GM23248 (cell line): ENCODE measurements around the gene SLMAP. TPM values are rescaled to one million over a fixed set of nuclear protein-coding genes. Genes with fewer than 3 reads are reported as not detected.

Experiments
- DNase-seq: peaks from one replicate; pipeline ENCODE4 v3.0.0-alpha.2; 2015
- H2AFZ ChIP-seq: fragments of 200-600 bp; sonication (generic); 2 replicates; pipeline ENCODE4 v1.6.1; 2016; ENCODE audit warnings: antibody characterized with exemption
- H3F3A ChIP-seq: fragments of 200-600 bp; sonication (generic); 2 replicates; pipeline ENCODE4 v1.6.1; 2016; ENCODE audit warnings: mild to moderate bottlenecking, antibody characterized with exemption, mixed run types; ENCODE audit not compliant: insufficient read depth
- H3K27ac ChIP-seq: fragments of 200-600 bp; sonication (generic); 2 replicates; pipeline ENCODE4 v1.5.1; 2016; ENCODE audit warnings: mild to moderate bottlenecking
- H3K27me3 ChIP-seq: fragments of 200-600 bp; sonication (generic); replicated peaks from 2 replicates; pipeline ENCODE4 v1.6.1; 2016; ENCODE audit warnings: mild to moderate bottlenecking; ENCODE audit not compliant: insufficient read depth
- H3K36me3 ChIP-seq: fragments of 200-600 bp; sonication (generic); 2 replicates; pipeline ENCODE4 v1.6.1; 2016; ENCODE audit warnings: low read depth, mild to moderate bottlenecking
- H3K4me1 ChIP-seq: fragments of 200-600 bp; sonication (generic); 2 replicates; pipeline ENCODE4 v1.6.1; 2016; ENCODE audit warnings: mild to moderate bottlenecking; ENCODE audit not compliant: insufficient read depth
- H3K4me2 ChIP-seq: fragments of 200-600 bp; sonication (generic); one replicate; pipeline ENCODE4 v1.6.1; 2016; ENCODE audit warnings: mild to moderate bottlenecking; ENCODE audit not compliant: unreplicated experiment
- H3K4me3 ChIP-seq: fragments of 200-600 bp; sonication (generic); 2 replicates; pipeline ENCODE4 v1.5.1; 2016; ENCODE audit warnings: mild to moderate bottlenecking
- H3K79me2 ChIP-seq: fragments of 200-600 bp; sonication (generic); 2 replicates; pipeline ENCODE4 v1.6.1; 2016; ENCODE audit warnings: mild to moderate bottlenecking; ENCODE audit not compliant: insufficient read depth
- H3K9ac ChIP-seq: fragments of 200-600 bp; sonication (generic); 2 replicates; pipeline ENCODE4 v1.6.1; 2016; ENCODE audit warnings: mild to moderate bottlenecking
- H3K9me2 ChIP-seq: fragments of 200-600 bp; sonication (generic); 2 replicates; pipeline ENCODE4 v1.6.1; 2016; ENCODE audit warnings: mixed run types, mild to moderate bottlenecking, moderate library complexity; ENCODE audit not compliant: insufficient read depth
- H3K9me3 ChIP-seq: fragments of 200-600 bp; sonication (generic); one replicate; pipeline ENCODE4 v1.6.1; 2017; ENCODE audit warnings: low read depth
- H4K20me1 ChIP-seq: fragments of 200-600 bp; sonication (generic); 2 replicates; pipeline ENCODE4 v1.6.0; 2016; ENCODE audit not compliant: insufficient read depth
- EZH2 ChIP-seq: fragments of 200-600 bp; sonication (generic); IDR thresholded peaks from 2 replicates; pipeline ENCODE4 v1.6.1; 2018; ENCODE audit warnings: antibody characterized with exemption, mild to moderate bottlenecking; ENCODE audit not compliant: insufficient read depth, poor library complexity, severe bottlenecking
- EZH2phosphoT487 ChIP-seq: fragments of 200-600 bp; sonication (generic); IDR thresholded peaks from 2 replicates; pipeline ENCODE4 v1.6.1; 2018; ENCODE audit warnings: antibody characterized with exemption, moderate library complexity, mild to moderate bottlenecking, low read depth; ENCODE audit not compliant: insufficient read depth
- WGBS, 2 experiments: methylation state at CpG; one replicate each; pipeline ENCODE4 v1.1.6; 2015 to 2017; ENCODE audit warnings: low lambda C conversion rate in 2 of 2, low coverage in 1 of 2; ENCODE audit errors: missing lambda C conversion rate in 2 of 2; 5-methylcytosine and 5-hydroxymethylcytosine counted together
- in situ Hi-C: fragments of 300-500 bp; cut with MboI; formaldehyde crosslinking; loops from 2 replicates; pipeline ENCODE4 v1.15.0; 2020
- polyA plus RNA-seq: library from polyadenylated mRNA; unstranded; fragments of >200 nt; fragmentation: Nextera tagmentation; extraction: Ambion mirVana; gene quantifications from 2 replicates; pipeline ENCODE4 v1.2.1, GENCODE V29; 2016
- total RNA-seq: library from RNA; depleted of rRNA; stranded (reverse); fragments of >200 nt; shearing (Covaris generic); gene quantifications from 2 replicates; pipeline ENCODE4 v1.2.3, GENCODE V29; 2014; rRNA removed

Gene SLMAP
- total and polyA plus RNA-seq, 2 experiments from 2014 or later: 28.4 to 33.9 TPM

- no peaks in the 10 kb centered on the region for H3K36me3 ChIP-seq
- H3K79me2 ChIP-seq: no peaks in the 10 kb centered on the region
- no peak overlapping the region; the same call in 1 of the 2 replicates for H3K27ac ChIP-seq
- H3K9me2 ChIP-seq: no peaks in the 10 kb centered on the region
- H3K9me3 ChIP-seq: no peaks in the 10 kb centered on the region
- H4K20me1 ChIP-seq: no peaks in the 10 kb centered on the region
- H3K4me1 ChIP-seq: peaks cover 42% of the 10 kb centered on the region
- no peaks in the 10 kb centered on the region for H3K27me3 ChIP-seq
- peak overlapping the region; percentile 70 for H3K4me2 ChIP-seq
- H3F3A ChIP-seq: peaks cover 20% of the 10 kb centered on the region
- peak overlapping the region; percentile 9; the same call in 1 of the 2 replicates for H2AFZ ChIP-seq
- no peak for TF ChIP-seq EZH2phosphoT487
- TF ChIP-seq EZH2: no peak
- in situ Hi-C loops: no loop called here
- WGBS, 2 experiments: 62 to 70% methylated on average over 8 of the region's 8 CpGs
- no peak overlapping the region for H3K9ac ChIP-seq
- no peak overlapping the region for H3K4me3 ChIP-seq
- peak; percentile 33 for DNase-seq
Observed at GRCh38 chr3:57978316-57978715, 222.2 kb downstream of the SLMAP start.

Other genes starting within 250 kb of the SLMAP start
- gene DNAH12, start 212.0 kb upstream of the SLMAP start, total RNA-seq: 0.54 TPM in 1 of 2 replicates, not detected in the other
- 0.11 TPM in 1 of 2 replicates, not detected in the other for gene DNAH12, start 212.0 kb upstream of the SLMAP start, polyA plus RNA-seq
- gene PDE12, start 200.0 kb upstream of the SLMAP start, total RNA-seq: 13.8 and 21.4 TPM in 2 replicates
- 14.6 and 15.7 TPM in 2 replicates for gene PDE12, start 200.0 kb upstream of the SLMAP start, polyA plus RNA-seq
- 346 and 371 TPM in 2 replicates for gene ARF4, start 159.0 kb upstream of the SLMAP start, total RNA-seq
- 743 and 770 TPM in 2 replicates for gene ARF4, start 159.0 kb upstream of the SLMAP start, polyA plus RNA-seq
- 14.5 and 28.0 TPM in 2 replicates for gene DENND6A, start 63.2 kb upstream of the SLMAP start, total RNA-seq
- gene DENND6A, start 63.2 kb upstream of the SLMAP start, polyA plus RNA-seq: 9.6 and 10.2 TPM in 2 replicates